GM21825 (cell line): ENCODE data around the gene ZBTB17.
"Not testable (repeated sequence)": the region's sequence is repeated elsewhere in the genome, so short reads cannot be mapped to it uniquely, and the experiment has no call there.

Experiments used
- ATAC-seq: cut with Tn5 transposase; IDR thresholded peaks from one replicate; pipeline ENCODE4 v1.9.1; 2021; ENCODE audit warnings: mild to moderate bottlenecking, moderate library complexity; ENCODE audit not compliant: unreplicated experiment

ZBTB17 gene

DNA sequence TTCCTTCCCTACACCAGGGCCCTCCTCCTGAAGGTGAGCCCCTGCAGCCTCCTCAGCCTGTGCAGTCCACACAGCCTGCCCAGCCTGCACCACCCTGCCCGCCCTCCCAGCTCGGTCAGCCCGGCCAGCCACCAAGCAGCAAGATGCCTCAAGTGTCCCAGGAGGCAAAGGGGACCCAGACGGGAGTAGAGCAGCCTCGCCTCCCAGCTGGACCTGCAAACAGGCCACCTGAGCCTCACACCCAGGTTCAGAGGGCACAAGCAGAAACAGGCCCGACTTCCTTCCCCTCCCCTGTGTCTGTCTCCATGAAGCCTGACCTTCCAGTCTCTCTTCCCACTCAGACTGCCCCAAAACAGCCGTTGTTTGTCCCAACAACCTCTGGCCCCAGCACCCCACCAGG is 38.8 kb downstream of the ZBTB17 start:
- ATAC-seq: no peak

DNA sequence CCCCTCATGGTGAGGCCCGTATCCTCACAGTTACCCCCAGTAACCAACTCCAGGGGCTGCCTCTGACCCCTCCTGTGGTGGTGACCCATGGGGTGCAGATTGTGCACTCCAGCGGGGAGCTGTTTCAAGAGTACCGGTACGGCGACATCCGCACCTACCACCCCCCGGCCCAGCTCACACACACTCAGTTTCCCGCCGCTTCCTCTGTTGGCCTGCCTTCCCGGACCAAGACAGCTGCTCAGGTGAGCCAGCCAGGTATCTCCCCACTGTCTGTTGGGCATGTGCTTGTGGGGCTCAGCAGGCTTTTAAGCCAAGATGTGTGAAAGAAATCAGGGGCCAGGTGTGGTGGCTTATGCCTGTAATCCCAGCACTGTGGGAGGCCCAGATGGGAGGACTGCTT is 39.9 kb downstream of the ZBTB17 start:
- no peak for ATAC-seq

GRCh38 chr1:15935056-15935950 is 40.6 kb downstream of the ZBTB17 start:
- no peak for ATAC-seq

- ATAC-seq: no peak
Measured at GRCh38 chr1:15934211-15935055, 41.5 kb downstream of the ZBTB17 start.

GRCh38 chr1:15933684-15934083 is 42.2 kb downstream of the ZBTB17 start:
- ATAC-seq: no peak

GRCh38 chr1:15932612-15933011 is 43.3 kb downstream of the ZBTB17 start:
- ATAC-seq: no peak

- no peak for ATAC-seq
Measured at GRCh38 chr1:15931884-15932283, 44.0 kb downstream of the ZBTB17 start.

- no peak for ATAC-seq
Measured at GRCh38 chr1:15931401-15931800, 44.5 kb downstream of the ZBTB17 start.

DNA sequence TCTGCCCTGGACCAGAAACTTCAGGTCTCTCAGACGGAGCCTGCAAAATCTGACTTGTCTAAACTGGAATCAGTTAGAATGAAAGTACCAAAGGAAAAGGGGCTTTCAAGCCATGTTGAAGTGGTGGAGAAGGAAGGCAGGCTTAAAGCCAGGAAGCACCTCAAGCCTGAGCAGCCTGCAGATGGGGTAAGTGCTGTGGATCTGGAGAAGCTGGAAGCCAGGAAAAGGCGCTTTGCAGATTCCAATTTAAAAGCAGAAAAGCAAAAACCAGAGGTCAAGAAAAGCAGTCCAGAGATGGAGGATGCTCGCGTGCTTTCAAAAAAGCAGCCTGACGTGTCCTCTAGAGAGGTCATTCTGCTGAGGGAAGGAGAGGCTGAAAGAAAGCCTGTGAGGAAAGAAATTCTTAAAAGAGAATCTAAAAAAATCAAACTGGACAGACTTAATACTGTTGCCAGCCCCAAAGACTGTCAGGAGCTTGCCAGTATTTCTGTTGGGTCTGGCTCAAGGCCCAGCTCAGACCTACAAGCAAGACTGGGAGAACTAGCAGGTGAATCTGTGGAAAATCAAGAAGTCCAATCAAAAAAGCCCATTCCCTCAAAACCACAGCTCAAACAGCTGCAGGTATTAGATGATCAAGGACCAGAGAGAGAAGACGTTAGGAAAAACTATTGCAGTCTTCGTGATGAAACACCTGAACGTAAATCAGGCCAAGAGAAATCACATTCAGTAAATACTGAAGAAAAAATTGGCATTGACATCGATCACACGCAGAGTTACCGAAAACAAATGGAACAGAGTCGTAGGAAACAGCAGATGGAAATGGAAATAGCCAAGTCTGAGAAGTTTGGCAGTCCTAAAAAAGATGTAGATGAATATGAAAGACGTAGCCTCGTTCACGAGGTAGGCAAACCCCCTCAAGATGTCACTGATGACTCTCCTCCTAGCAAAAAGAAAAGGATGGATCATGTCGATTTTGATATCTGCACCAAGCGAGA is 46.6 kb downstream of the ZBTB17 start:
- ATAC-seq: no peak

DNA sequence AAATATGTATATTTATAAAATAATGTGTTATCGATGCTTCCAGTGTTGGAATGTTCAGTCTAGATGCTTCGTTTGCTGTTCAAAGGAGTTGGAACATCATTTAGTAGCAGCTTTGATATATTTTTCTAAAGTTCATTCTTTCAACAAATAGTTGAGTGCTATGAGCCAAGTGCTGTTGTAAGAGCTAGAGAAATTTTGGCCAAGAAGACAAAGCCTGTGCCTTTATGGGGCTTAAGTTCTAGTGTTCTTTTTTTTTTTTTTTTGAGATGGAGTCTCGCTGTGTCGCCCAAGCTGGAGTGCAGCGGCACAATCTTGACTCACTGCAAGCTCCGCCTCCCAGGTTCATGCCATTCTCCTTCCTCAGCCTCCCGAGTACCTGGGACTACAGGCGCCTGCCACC is 49.5 kb downstream of the ZBTB17 start:
- not testable (repeated sequence) for ATAC-seq

GRCh38 chr1:15923241-15923640 is 52.7 kb downstream of the ZBTB17 start:
- no peak for ATAC-seq

DNA sequence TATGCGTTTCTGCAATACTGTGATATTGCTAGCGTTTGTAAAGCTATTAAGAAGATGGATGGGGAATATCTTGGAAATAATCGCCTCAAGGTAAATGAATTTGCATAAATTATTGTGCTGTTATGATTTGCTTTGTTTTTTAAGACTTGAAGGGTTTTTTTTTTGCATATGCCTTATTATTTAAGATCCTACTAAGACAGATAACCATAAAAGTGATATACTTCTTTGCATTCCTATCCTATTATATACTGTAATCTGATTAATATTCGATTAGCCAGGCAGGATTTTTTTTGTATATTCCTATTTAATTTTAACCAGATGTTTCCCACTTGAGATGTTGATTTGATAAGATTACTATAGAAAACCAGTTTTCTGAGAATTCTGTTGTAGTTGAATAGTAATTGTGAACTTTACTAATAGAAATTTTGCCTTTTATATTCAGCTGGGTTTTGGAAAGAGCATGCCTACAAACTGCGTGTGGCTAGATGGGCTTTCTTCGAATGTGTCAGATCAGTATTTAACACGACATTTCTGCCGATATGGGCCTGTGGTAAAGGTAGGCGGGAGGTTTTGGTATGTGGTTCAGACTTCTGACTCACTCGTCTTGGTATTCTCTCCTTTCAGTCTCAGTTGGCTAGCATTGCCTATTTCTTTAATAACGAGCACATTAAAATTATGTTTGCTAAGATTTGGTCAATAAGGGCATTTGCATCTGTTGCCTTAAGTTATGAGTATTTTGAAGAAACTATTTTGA is 56.8 kb downstream of the ZBTB17 start:
- ATAC-seq: no peak

GRCh38 chr1:15916916-15917315 is 59.0 kb downstream of the ZBTB17 start:
- ATAC-seq: no peak

- ATAC-seq: no peak
Measured at GRCh38 chr1:15916417-15916816, 59.5 kb downstream of the ZBTB17 start.

- ATAC-seq: no peak
Measured at GRCh38 chr1:15915991-15916390, 59.9 kb downstream of the ZBTB17 start.

- not testable (repeated sequence) for ATAC-seq
Measured at GRCh38 chr1:15913607-15914006, 62.3 kb downstream of the ZBTB17 start.

GRCh38 chr1:15911927-15912326 is 64.0 kb downstream of the ZBTB17 start:
- no peak for ATAC-seq

DNA sequence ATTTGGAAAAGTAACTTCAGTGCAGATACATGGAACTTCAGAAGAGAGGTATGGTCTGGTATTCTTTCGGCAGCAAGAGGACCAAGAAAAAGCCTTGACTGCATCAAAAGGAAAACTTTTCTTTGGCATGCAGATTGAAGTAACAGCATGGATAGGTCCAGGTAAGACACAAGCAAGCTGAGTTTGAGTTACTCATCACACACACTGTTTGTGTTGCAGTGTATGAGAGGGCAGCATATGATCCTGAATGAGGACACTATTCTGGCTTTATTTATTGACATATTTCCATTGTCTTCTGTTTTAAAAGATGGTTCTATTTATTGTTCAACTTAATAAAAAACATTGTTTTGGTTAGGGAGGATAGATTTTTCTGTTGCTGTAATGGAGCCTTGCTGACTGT is 64.8 kb downstream of the ZBTB17 start:
- ATAC-seq: no peak

- ATAC-seq: no peak
Measured at GRCh38 chr1:15908597-15908996, 67.3 kb downstream of the ZBTB17 start.

- ATAC-seq: no peak
Measured at GRCh38 chr1:15902882-15903281, 73.0 kb downstream of the ZBTB17 start.
